Ovary (tissue), 9 donors: ENCODE results near the gene ZNF92. TPM values are rescaled to one million over a fixed set of nuclear protein-coding genes. Genes with fewer than 3 reads are reported as not detected.

Experiments
- DNase-seq, 5 donors: peaks; one replicate each; pipeline ENCODE4 v3.0.0-alpha.2; 2019 to 2020
- H3K27ac ChIP-seq, 2 donors: fragments of 200-600 bp; one replicate each; pipeline versions ENCODE4 v1.5.1 to v1.8.0; 2019 to 2022
- H3K27me3 ChIP-seq: fragments of 200-600 bp; one replicate; pipeline ENCODE4 v1.8.0; 2022
- H3K36me3 ChIP-seq: fragments of 200-600 bp; sonication (generic); one replicate; pipeline ENCODE4 v1.5.1; 2019
- H3K4me1 ChIP-seq: one replicate; pipeline ENCODE4 v1.8.1; 2013; ENCODE audit warnings: mild to moderate bottlenecking, moderate library complexity; ENCODE audit not compliant: insufficient read depth
- H3K4me3 ChIP-seq: fragments of 200-600 bp; sonication (generic); one replicate; pipeline ENCODE4 v1.5.1; 2017
- H3K9me3 ChIP-seq, 2 donors: fragments of 200-600 bp in 1 of 2; sonication (generic) in 1 of 2; one replicate each; pipeline versions ENCODE4 v1.5.1 to v1.8.1; 2013 to 2019; ENCODE audit warnings: mild to moderate bottlenecking in 1 of 2, moderate library complexity in 1 of 2
- EP300 ChIP-seq: sonication (generic); formaldehyde crosslinking; IDR thresholded peaks from one replicate; pipeline ENCODE4 v1.6.1; 2017; ENCODE audit warnings: antibody characterized with exemption
- POLR2A ChIP-seq: fragments of 450-650 bp; IDR thresholded peaks from one replicate; pipeline ENCODE4 v1.6.1; 2017; ENCODE audit warnings: antibody characterized with exemption, mild to moderate bottlenecking, moderate library complexity
- WGBS, 3 donors: extraction: QIAGEN DNeasy Blood & Tissue Kit in 1 of 3; methylation state at CpG; one replicate each; pipeline versions ENCODE4 v1.1.5 to v1.1.7; 2013 to 2017; 5-methylcytosine and 5-hydroxymethylcytosine counted together
- intact Hi-C, 4 donors: fragments of 100-400 bp; cut with DNase I; formaldehyde crosslinking; loops; one replicate each; pipeline versions ENCODE4 v1.11.0 to v1.15.1; 2022 to 2023
- polyA plus RNA-seq, 2 donors: library from polyadenylated mRNA; stranded (reverse); fragments of 200-250 nt in 1 of 2; fragments of 350-450 nt in 1 of 2; fragmentation: Illumina TruSeq in 1 of 2; extraction: RNeasy Lipid Tissue Mini Kit (QIAGEN cat#74804) in 1 of 2; gene quantifications; one replicate each; pipeline ENCODE4 v1.2.3, GENCODE V29; 2013 to 2014
- total RNA-seq, 7 donors: library from RNA; depleted of rRNA in 2 of 7; stranded (reverse); fragments of >200 nt in 2 of 7; fragmentation: NEBNext Ultra II Directional in 3 of 7; extraction: Animal tissue kit (Norgen Biotek cat#: 25700) in 3 of 7; gene quantifications; one replicate each; pipeline versions ENCODE4 v1.1.0 to v1.2.4, GENCODE V29; 2016 to 2023
- TF ChIP-seq, protein P1 (sequence below), 3 donors: fragments of 450-650 bp in 2 of 3; fragments of 200-600 bp in 1 of 3; IDR thresholded peaks; one replicate each; pipeline versions ENCODE4 v1.5.1 to v1.8.0; 2016 to 2022; ENCODE audit warnings: antibody characterized with exemption in 3 of 3, mild to moderate bottlenecking in 1 of 3
- donor health status: DM: no; HTN: no; CAD: no; lungs with moderate emphysema.
- donor health status: DM: no; HTN: no; CAD: no.
- donor health status: Bipolar disorder and iron deficiency.
- donor health status: DM: yes; HTN: yes; CAD: no.
- donor health status: DM: no; HTN: no; CAD: no.
- donor health status: DM: yes; HTN: yes; CAD: no.

Gene ZNF92
- total and polyA plus RNA-seq, 9 donors: 4.8 to 12.6 (median 7.6) TPM

DNA sequence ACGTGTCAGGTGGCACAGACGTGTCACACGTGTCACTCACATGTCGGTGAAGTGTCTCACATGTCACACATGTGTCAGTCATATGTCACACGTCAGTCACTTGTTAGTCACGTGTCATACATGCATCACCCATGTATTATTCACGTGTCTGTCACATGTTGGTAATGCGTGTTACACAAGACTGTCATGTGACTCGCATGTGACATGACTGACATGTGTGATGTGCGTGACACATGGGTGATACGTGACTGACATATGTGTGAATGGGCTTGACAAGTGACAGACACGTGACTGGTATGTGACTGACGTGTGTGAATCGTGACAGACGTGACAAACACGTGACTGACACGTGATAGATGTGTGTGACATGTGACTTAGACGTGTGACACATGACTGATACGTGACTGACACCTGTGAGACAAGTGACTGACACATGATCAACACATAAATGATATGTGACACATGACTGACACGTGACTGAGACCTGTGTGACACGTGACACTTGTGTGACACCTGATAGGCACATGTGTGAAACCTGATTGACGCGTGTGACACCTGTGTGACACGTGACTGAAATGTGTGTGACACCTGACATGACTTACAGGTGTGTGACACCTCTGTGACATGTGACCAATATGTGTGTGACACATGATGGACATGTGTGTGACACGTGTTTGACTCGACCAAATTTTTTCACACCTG lies 56.1 kb downstream of the ZNF92 start:
- no peak for DNase-seq
- H3K27me3 ChIP-seq: no peaks in the 10 kb centered on the region
- H3K27ac ChIP-seq: no peak overlapping the region
- no peaks in the 10 kb centered on the region for H3K4me1 ChIP-seq
- no peak for TF ChIP-seq EP300
- TF ChIP-seq POLR2A: no peak
- no peak overlapping the region for H3K4me3 ChIP-seq
- H3K9me3 ChIP-seq: no peaks in the 10 kb centered on the region
- intact Hi-C loops: no loop called here
- no peaks in the 10 kb centered on the region for H3K36me3 ChIP-seq
- WGBS, 3 donors: 72 to 89% (median 80%) methylated on average over 26 of the region's 26 CpGs

DNA sequence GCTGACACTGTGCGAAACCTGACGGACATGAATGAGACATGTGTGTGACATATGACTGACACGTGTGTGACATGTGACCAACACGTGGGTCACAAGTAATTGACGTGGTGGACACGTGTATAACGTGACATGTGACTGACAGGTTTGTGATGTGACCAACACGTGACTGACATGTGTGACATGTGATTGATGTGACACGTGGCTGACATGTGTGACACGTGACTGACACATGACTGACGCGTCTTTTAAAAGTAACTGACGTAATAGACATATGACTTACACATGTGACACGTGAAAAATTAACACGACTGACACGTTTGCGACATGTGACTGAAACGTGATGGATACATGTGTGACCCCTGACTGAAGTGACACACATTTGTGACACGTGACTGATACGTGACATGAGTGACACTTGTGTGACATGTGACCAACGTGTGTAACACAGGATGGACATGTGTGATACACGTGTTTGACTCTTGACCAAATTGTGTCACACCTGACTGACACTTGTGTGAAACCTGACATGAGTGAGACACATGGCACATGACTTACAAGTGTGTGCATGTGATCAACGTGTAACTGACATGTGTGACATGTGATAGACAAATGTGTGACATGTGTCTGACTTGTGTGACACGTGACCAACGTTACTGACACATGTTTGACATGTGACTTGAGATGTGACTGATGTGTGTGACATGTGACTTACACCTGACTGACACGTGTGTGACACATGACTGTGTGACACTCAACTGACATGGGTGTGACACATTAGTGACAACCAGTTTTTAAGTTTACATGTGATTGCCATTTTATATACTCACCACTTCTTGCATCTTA lies 56.9 kb downstream of the ZNF92 start:
- WGBS, 3 donors: 76 to 96% (median 82%) methylated on average over 26 of the region's 26 CpGs

DNA sequence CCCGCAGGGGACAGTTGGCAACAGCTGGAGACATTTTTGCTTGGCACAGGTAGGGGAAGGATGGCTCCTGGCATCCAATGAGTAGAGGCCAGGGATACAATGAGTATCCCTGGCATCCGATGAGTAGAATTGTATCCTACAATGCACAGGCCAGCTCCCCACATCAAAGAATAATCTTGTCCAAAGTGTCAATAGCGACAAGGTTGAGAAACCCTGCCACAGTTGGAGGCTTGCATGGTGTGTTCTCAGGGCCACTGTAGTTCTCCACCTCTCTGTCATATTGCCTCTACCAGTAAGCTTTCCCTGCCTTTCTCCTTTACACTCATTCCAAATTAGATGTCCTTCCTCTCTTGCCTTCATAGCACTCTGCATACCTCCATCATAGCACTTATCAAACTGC lies 60.7 kb downstream of the ZNF92 start:
- intact Hi-C loops: no loop called here
- H3K27me3 ChIP-seq: no peaks in the 10 kb centered on the region
- H3K4me1 ChIP-seq: peaks cover 2% of the 10 kb centered on the region
- no peak overlapping the region for H3K4me3 ChIP-seq
- H3K9me3 ChIP-seq: no peaks in the 10 kb centered on the region
- TF ChIP-seq EP300: no peak
- TF ChIP-seq, protein P1, sequence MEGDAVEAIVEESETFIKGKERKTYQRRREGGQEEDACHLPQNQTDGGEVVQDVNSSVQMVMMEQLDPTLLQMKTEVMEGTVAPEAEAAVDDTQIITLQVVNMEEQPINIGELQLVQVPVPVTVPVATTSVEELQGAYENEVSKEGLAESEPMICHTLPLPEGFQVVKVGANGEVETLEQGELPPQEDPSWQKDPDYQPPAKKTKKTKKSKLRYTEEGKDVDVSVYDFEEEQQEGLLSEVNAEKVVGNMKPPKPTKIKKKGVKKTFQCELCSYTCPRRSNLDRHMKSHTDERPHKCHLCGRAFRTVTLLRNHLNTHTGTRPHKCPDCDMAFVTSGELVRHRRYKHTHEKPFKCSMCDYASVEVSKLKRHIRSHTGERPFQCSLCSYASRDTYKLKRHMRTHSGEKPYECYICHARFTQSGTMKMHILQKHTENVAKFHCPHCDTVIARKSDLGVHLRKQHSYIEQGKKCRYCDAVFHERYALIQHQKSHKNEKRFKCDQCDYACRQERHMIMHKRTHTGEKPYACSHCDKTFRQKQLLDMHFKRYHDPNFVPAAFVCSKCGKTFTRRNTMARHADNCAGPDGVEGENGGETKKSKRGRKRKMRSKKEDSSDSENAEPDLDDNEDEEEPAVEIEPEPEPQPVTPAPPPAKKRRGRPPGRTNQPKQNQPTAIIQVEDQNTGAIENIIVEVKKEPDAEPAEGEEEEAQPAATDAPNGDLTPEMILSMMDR (IDR thresholded peaks at IDR 0.05): no peak
- no peak for TF ChIP-seq POLR2A
- H3K27ac ChIP-seq: no peak overlapping the region
- 59 to 93% (median 89%) methylated on average over 3 of the region's 3 CpGs for WGBS, 3 donors
- H3K36me3 ChIP-seq: no peaks in the 10 kb centered on the region
- DNase-seq: no peak

More for the DNA sequence above, 56.9 kb downstream of the ZNF92 start:
- TF ChIP-seq EP300 (no peak), POLR2A (no peak)
- TF ChIP-seq, protein P1 (IDR thresholded peaks at IDR 0.05): no peak
- Histone ChIP-seq H3K9me3 (no peaks in the 10 kb centered on the region), H3K4me1 (no peaks in the 10 kb centered on the region), H3K27ac (no peak overlapping the region), H3K4me3 (no peak overlapping the region), H3K36me3 (no peaks in the 10 kb centered on the region), H3K27me3 (no peaks in the 10 kb centered on the region)
- intact Hi-C loops: no loop called here
- DNase-seq: no peak

DNA sequence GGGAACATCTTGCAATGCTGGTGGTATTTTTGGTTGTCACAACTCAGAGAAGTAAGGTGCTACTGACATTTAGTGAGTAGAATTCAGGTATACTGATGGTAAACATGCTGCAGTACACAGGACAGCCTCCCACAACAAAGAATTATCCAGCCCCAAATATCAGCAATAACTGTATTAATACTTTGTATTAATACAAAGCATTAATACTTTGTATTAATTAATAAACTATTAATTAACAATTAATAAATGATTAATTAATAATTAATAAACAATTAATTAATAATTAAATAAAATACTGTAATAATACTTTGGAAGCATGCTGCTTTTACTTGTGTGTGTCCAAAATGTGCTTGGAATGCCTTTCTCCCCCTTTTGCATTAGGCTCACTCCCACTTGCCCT lies 62.5 kb downstream of the ZNF92 start:
- H3K27ac ChIP-seq: no peak overlapping the region
- H3K9me3 ChIP-seq: no peaks in the 10 kb centered on the region
- TF ChIP-seq EP300: no peak
- no peak for TF ChIP-seq POLR2A
- TF ChIP-seq, protein P1 (IDR thresholded peaks at IDR 0.05): no peak
- no peaks in the 10 kb centered on the region for H3K36me3 ChIP-seq
- DNase-seq: no peak
- H3K4me1 ChIP-seq: peaks cover 2% of the 10 kb centered on the region
- H3K4me3 ChIP-seq: no peak overlapping the region
- no peaks in the 10 kb centered on the region for H3K27me3 ChIP-seq
- intact Hi-C loops: no loop called here

DNA sequence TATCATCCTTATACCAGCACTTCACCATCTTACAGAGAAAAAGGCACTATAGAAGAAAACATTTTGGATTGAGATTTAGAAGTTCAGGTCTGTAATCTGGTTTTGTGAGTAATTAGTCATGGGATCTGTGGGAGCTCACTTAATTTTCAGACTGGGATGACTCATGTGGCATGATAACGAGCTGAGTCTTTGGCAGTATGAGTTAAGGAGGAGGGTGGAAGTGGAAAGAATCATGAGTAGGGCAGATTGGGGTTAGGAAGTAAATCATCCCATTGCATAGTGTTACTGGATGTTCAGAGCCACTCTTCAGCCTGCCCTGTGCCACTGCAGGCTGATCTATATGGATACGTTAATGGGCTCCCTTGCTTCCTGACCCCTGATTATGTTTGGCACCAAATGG lies 64.9 kb downstream of the ZNF92 start:
- intact Hi-C loops: no loop called here
- Histone ChIP-seq H3K36me3 (no peaks in the 10 kb centered on the region), H3K4me3 (no peak overlapping the region), H3K27ac (no peak overlapping the region), H3K27me3 (no peaks in the 10 kb centered on the region), H3K4me1 (peaks cover 2% of the 10 kb centered on the region), H3K9me3 (no peaks in the 10 kb centered on the region)
- TF ChIP-seq, protein P1 (IDR thresholded peaks at IDR 0.05): no peak
- TF ChIP-seq EP300 (no peak), POLR2A (no peak)
- DNase-seq: peak in 1 of 5 donors; percentile 23
- WGBS, 3 donors: 2 to 4% (median 3%) methylated on average over 2 of the region's 2 CpGs
